Measurements from ENCODE around the gene SIPA1. TPM values are rescaled to one million over a fixed set of nuclear protein-coding genes. Genes with fewer than 3 reads are reported as not detected.
A peak's percentile ranks its signal among the peaks of the same experiment; 100 is the strongest.

The SIPA1 gene
- total and polyA plus RNA-seq, 4 donors, result 15.4 to 34.9 (median 22.8) TPM

GRCh38 chr11:65625628-65626342 lies 12.1 kb upstream of the SIPA1 start:
- H3K4me1 ChIP-seq (ENCODE audit: control insufficient read depth in 4 of 4, insufficient read depth in 4 of 4, low read length in 3 of 4), result peaks cover 0 to 3% (median 1%) of the 10 kb centered on the region in 4 donors
- H3K9me3 ChIP-seq (ENCODE audit: control insufficient read depth in 4 of 4, low read length in 3 of 4), result no peaks in the 10 kb centered on the region
- H3K36me3 ChIP-seq (ENCODE audit: control insufficient read depth in 4 of 4, insufficient read depth in 3 of 4, low read depth in 1 of 4, low read length in 3 of 4), result peaks cover 19 to 75% (median 21%) of the 10 kb centered on the region in 4 donors
- H3K4me3 ChIP-seq (ENCODE audit: low read depth in 1 of 3, low read length in 3 of 3), result no peak overlapping the region
- WGBS, result 71% methylated on average over 30 of the region's 30 CpGs
- no peaks in the 10 kb centered on the region for H3K27me3 ChIP-seq (ENCODE audit: control insufficient read depth in 4 of 4, insufficient read depth in 4 of 4, low read length in 3 of 4)
- no peak overlapping the region for H3K27ac ChIP-seq (ENCODE audit: low read depth in 1 of 2, low read length in 2 of 2)
- H3K9ac ChIP-seq (ENCODE audit: low read depth in 1 of 2, low read length in 2 of 2), result no peak overlapping the region
- peak; percentile 78 for DNase-seq (ENCODE audit: low spot score)
- TF ChIP-seq RAD21 (IDR thresholded peaks at IDR 0.05), result peak; percentile 77 to 86
- TF ChIP-seq CTCF (IDR thresholded peaks at IDR 0.05; ENCODE audit: low read depth, low read length, missing input control), result peak; percentile 54
- TF ChIP-seq, protein P1, sequence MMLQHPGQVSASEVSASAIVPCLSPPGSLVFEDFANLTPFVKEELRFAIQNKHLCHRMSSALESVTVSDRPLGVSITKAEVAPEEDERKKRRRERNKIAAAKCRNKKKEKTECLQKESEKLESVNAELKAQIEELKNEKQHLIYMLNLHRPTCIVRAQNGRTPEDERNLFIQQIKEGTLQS (IDR thresholded peaks at IDR 0.05), result no peak

DNA sequence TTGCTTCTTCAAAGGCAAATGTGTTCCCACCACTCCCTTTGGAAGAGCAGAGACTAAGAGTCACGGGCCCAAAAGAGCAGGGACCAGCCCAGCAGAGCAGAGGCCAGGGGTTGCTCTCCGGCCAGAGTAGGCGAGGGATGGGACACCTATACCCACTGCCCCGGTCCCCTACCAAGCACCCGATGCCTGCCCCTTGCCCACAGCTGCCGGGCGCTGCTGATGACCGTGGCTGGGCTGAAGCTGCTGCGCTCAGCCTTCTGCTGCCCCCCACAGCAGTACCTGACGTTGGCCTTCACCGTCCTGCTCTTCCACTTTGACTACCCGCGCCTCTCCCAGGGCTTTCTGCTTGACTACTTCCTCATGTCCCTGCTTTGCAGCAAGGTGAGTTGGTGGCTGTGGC lies 10.7 kb upstream of the SIPA1 start:
- Histone ChIP-seq H3K9me3 (ENCODE audit: control insufficient read depth in 4 of 4, low read length in 3 of 4) (no peaks in the 10 kb centered on the region), H3K36me3 (ENCODE audit: control insufficient read depth in 4 of 4, insufficient read depth in 3 of 4, low read depth in 1 of 4, low read length in 3 of 4) (peaks cover 19 to 82% (median 21%) of the 10 kb centered on the region in 4 donors), H3K27ac (ENCODE audit: low read depth in 1 of 2, low read length in 2 of 2) (no peak overlapping the region), H3K9ac (ENCODE audit: low read depth in 1 of 2, low read length in 2 of 2) (no peak overlapping the region), H3K27me3 (ENCODE audit: control insufficient read depth in 4 of 4, insufficient read depth in 4 of 4, low read length in 3 of 4) (no peaks in the 10 kb centered on the region), H3K4me1 (ENCODE audit: control insufficient read depth in 4 of 4, insufficient read depth in 4 of 4, low read length in 3 of 4) (peaks cover 0 to 3% (median 0%) of the 10 kb centered on the region in 4 donors), H3K4me3 (ENCODE audit: low read depth in 1 of 3, low read length in 3 of 3) (no peak overlapping the region)
- WGBS, result 96% methylated on average over 13 of the region's 13 CpGs
- TF ChIP-seq ZBTB33 (IDR thresholded peaks at IDR 0.05), result no peak
- no peak for TF ChIP-seq TAF1 (conservative IDR thresholded peaks at IDR 0.05)
- no peak for TF ChIP-seq YY1 (IDR thresholded peaks at IDR 0.05)
- TF ChIP-seq, protein P2, sequence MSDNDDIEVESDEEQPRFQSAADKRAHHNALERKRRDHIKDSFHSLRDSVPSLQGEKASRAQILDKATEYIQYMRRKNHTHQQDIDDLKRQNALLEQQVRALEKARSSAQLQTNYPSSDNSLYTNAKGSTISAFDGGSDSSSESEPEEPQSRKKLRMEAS (IDR thresholded peaks at IDR 0.05), result no peak
- TF ChIP-seq HNF4G (IDR thresholded peaks at IDR 0.05), result no peak
- no peak for TF ChIP-seq JUND (IDR thresholded peaks at IDR 0.05)
- TF ChIP-seq FOXA2 (IDR thresholded peaks at IDR 0.05), result no peak
- TF ChIP-seq FOXA1 (IDR thresholded peaks at IDR 0.05), result no peak
- TF ChIP-seq, protein P3, sequence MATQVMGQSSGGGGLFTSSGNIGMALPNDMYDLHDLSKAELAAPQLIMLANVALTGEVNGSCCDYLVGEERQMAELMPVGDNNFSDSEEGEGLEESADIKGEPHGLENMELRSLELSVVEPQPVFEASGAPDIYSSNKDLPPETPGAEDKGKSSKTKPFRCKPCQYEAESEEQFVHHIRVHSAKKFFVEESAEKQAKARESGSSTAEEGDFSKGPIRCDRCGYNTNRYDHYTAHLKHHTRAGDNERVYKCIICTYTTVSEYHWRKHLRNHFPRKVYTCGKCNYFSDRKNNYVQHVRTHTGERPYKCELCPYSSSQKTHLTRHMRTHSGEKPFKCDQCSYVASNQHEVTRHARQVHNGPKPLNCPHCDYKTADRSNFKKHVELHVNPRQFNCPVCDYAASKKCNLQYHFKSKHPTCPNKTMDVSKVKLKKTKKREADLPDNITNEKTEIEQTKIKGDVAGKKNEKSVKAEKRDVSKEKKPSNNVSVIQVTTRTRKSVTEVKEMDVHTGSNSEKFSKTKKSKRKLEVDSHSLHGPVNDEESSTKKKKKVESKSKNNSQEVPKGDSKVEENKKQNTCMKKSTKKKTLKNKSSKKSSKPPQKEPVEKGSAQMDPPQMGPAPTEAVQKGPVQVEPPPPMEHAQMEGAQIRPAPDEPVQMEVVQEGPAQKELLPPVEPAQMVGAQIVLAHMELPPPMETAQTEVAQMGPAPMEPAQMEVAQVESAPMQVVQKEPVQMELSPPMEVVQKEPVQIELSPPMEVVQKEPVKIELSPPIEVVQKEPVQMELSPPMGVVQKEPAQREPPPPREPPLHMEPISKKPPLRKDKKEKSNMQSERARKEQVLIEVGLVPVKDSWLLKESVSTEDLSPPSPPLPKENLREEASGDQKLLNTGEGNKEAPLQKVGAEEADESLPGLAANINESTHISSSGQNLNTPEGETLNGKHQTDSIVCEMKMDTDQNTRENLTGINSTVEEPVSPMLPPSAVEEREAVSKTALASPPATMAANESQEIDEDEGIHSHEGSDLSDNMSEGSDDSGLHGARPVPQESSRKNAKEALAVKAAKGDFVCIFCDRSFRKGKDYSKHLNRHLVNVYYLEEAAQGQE (IDR thresholded peaks at IDR 0.05), result no peak
- TF ChIP-seq EGR1 (IDR thresholded peaks at IDR 0.05; ENCODE audit: low read depth in 2 of 2), result no peak
- TF ChIP-seq RXRA (IDR thresholded peaks at IDR 0.05), result no peak
- DNase-seq (ENCODE audit: low spot score), result no peak

All from liver (tissue), 9 donors.